Heart right ventricle (tissue), 16 donors: ENCODE measurements around the gene TMEM88. TPM values are rescaled to one million over a fixed set of nuclear protein-coding genes. Genes with fewer than 3 reads are reported as not detected.
A peak's percentile ranks its signal among the peaks of the same experiment; 100 is the strongest.

ENCODE experiments used
- ATAC-seq, 8 donors: fragments of 200-7000 bp; cut with Tn5 transposase; one replicate each; pipeline ENCODE4 v1.9.1; 2020; ENCODE audit warnings: mild to moderate bottlenecking in 8 of 8, moderate library complexity in 8 of 8, moderate number of reproducible peaks in 1 of 8
- DNase-seq, 2 donors: peaks; one replicate each; pipeline ENCODE4 v3.0.0-alpha.2; 2020
- H3K27ac ChIP-seq, 10 donors: fragments of 200-600 bp; sonication (generic) in 2 of 10; one replicate each; pipeline versions ENCODE4 v1.5.0 to v1.8.0; 2020 to 2022; ENCODE audit warnings: mild to moderate bottlenecking in 3 of 10
- H3K27me3 ChIP-seq, 7 donors: fragments of 200-600 bp; one replicate each; pipeline ENCODE4 v1.8.0; 2021 to 2022; ENCODE audit warnings: mild to moderate bottlenecking in 2 of 7
- H3K36me3 ChIP-seq, 9 donors: fragments of 200-600 bp; sonication (generic) in 1 of 9; one replicate each; pipeline versions ENCODE4 v1.5.0 to v1.8.0; 2020 to 2022; ENCODE audit warnings: mild to moderate bottlenecking in 2 of 9
- H3K4me1 ChIP-seq, 9 donors: fragments of 200-600 bp; sonication (generic) in 1 of 9; one replicate each; pipeline versions ENCODE4 v1.5.0 to v1.8.0; 2020 to 2022; ENCODE audit warnings: mild to moderate bottlenecking in 4 of 9
- H3K4me3 ChIP-seq, 10 donors: fragments of 200-600 bp; sonication (generic) in 2 of 10; one replicate each; pipeline versions ENCODE4 v1.5.0 to v1.8.0; 2020 to 2022; ENCODE audit warnings: mild to moderate bottlenecking in 7 of 10, moderate library complexity in 2 of 10
- H3K9me3 ChIP-seq, 11 donors: fragments of 200-600 bp in 10 of 11; sonication (generic) in 2 of 11; one replicate each; pipeline versions ENCODE4 v1.5.0 to v1.8.0; 2013 to 2022; ENCODE audit warnings: mild to moderate bottlenecking in 2 of 11, control low read depth in 1 of 11, moderate library complexity in 1 of 11
- CTCF ChIP-seq, 9 donors: fragments of 200-600 bp; sonication (generic) in 2 of 9; IDR thresholded peaks; one replicate each; pipeline versions ENCODE4 v1.5.0 to v1.8.0; 2021 to 2022; ENCODE audit warnings: antibody characterized with exemption in 9 of 9, mild to moderate bottlenecking in 5 of 9, moderate library complexity in 1 of 9
- WGBS, 2 donors: extraction: QIAGEN DNeasy Blood & Tissue Kit; methylation state at CpG; one replicate each; pipeline ENCODE4 v1.1.7; 2013; ENCODE audit warnings: inconsistent platforms in 1 of 2; 5-methylcytosine and 5-hydroxymethylcytosine counted together
- intact Hi-C, 10 donors: fragments of 100-400 bp; cut with DNase I; formaldehyde crosslinking; loops; one replicate each; pipeline versions ENCODE4 v1.11.1 to v1.14.2; 2022
- polyA plus RNA-seq, 2 donors: library from polyadenylated mRNA; stranded (reverse); fragments of 200-250 nt; gene quantifications; one replicate each; pipeline ENCODE4 v1.2.3, GENCODE V29; 2013
- total RNA-seq, 10 donors: library from RNA; stranded (reverse); fragmentation: NEBNext Ultra II Directional in 3 of 10; extraction: Animal tissue kit (Norgen Biotek cat#: 25700) in 3 of 10; gene quantifications; one replicate each; pipeline versions ENCODE4 v1.2.1 to v1.2.4, GENCODE V29; 2021 to 2023
- donor health status: Arrhythmogenic right ventricular cardiomyopathy.
- donor health status: ischemic (EF 13 %, LVEDD 7.1; RV severe dilation, severe dysfunction).
- donor health status: healthy with polysubstance abuse.
- donor health status: DM: no; HTN: yes; CAD: no.
- donor health status: DM: no; HTN: no; CAD: no.
- donor health status: ischemic (EF 25% LVEDD 6.9; RV normal size, moderate dysfunction).
- donor health status: ischemic (EF 25% LVEDD 5.7; RV mildly dilated, moderate dysfunction).
- donor health status: healthy.
- donor health status: DM: yes; HTN: yes; CAD: no.
- donor health status: Ischemic cardiomyopathy.
- donor health status: ischemic (EF 35%, LVEDD 5.7; RV mildly dilated, moderate dysfunction).
- donor health status: nonischemic (EF 11% LVEDD 7.7; RV severe dilation, severe dysfunction).
- donor health status: DM: yes; HTN: yes; CAD: no.
- donor health status: PGD.
- donor health status: ischemic (EF 29% LVEDD 5.4; RV normal size, mild dysfunction).
- donor health status: nonischemic (EF 23%, LVEDD 6.1; RV moderate dilation, normal function).

TMEM88 gene
- total and polyA plus RNA-seq, 12 donors = 12.3 to 298 (median 24.8) TPM

- peaks cover 0 to 3% (median 0%) of the 10 kb centered on the region in 7 donors for H3K27me3 ChIP-seq
- intact Hi-C loops = loop anchor here in 7 of 10 donors (1.0 to 10.0 kb wide), 8 partner anchors 8 to 320 kb away; partner anchors contain the start of genes NAA38 (in 4 of the 7), CHD3 (in 1 of the 7) and PER1 (in 1 of the 7)
- peaks cover 0 to 5% (median 0%) of the 10 kb centered on the region in 9 donors for H3K36me3 ChIP-seq
- H3K27ac ChIP-seq = peak overlapping the region; percentile 94 to 100 (median 98)
- TF ChIP-seq CTCF (IDR thresholded peaks at IDR 0.05) = peak; percentile 71 to 93 (median 81)
- H3K4me1 ChIP-seq = peaks cover 7 to 48% (median 42%) of the 10 kb centered on the region in 9 donors
- DNase-seq (peak; percentile 97 to 99), ATAC-seq (peak; percentile 79 to 83 (median 82))
- peak overlapping the region; percentile 59 to 95 (median 80) for H3K4me3 ChIP-seq
- 1% methylated on average over 50 to 69 of the region's 69 CpGs for whole genome bisulfite sequencing, 2 donors
- no peaks in the 10 kb centered on the region for H3K9me3 ChIP-seq
Measured at GRCh38 chr17:7834957-7835813, 19.7 kb upstream of the TMEM88 start.

- Histone ChIP-seq H3K4me1 (peaks cover 8 to 56% (median 49%) of the 10 kb centered on the region in 9 donors), H3K27ac (peak overlapping the region; percentile 94 to 100 (median 98)), H3K27me3 (no peaks in the 10 kb centered on the region), H3K9me3 (no peaks in the 10 kb centered on the region), H3K36me3 (peaks cover 0 to 14% (median 0%) of the 10 kb centered on the region in 9 donors), H3K4me3 (peak overlapping the region; percentile 59 to 95 (median 80))
- DNase-seq = peak; percentile 82 to 88
- TF ChIP-seq CTCF (IDR thresholded peaks at IDR 0.05) = no peak
- peak; percentile 30 to 61 (median 55) for ATAC-seq
- WGBS, 2 donors = 0% methylated on average over 59 to 61 of the region's 61 CpGs
- intact Hi-C loops = loop anchor here in 7 of 10 donors (1.0 to 10.0 kb wide), 5 partner anchors 15 to 319 kb away; partner anchors contain the start of genes NAA38 (in 4 of the 7) and PER1 (in 1 of the 7)
Measured at GRCh38 chr17:7835814-7836595, 18.9 kb upstream of the TMEM88 start.

- WGBS, 2 donors = 1 to 2% methylated on average over 19 of the region's 19 CpGs
- H3K9me3 ChIP-seq = no peaks in the 10 kb centered on the region
- DNase-seq (peak; percentile 87 to 95), ATAC-seq (peak; percentile 17 to 50 (median 30))
- TF ChIP-seq CTCF (IDR thresholded peaks at IDR 0.05) = no peak
- no peaks in the 10 kb centered on the region for H3K27me3 ChIP-seq
- H3K36me3 ChIP-seq = peaks cover 0 to 15% (median 0%) of the 10 kb centered on the region in 9 donors
- intact Hi-C loops = loop anchor here in 2 of 10 donors (10.0 kb wide), 2 partner anchors 92 to 318 kb away; partner anchors contain the start of gene PER1 (in 1 of the 2)
- H3K4me1 ChIP-seq = peaks cover 12 to 62% (median 55%) of the 10 kb centered on the region in 9 donors
- H3K27ac ChIP-seq = peak overlapping the region; percentile 94 to 100 (median 98)
- H3K4me3 ChIP-seq = peak overlapping the region; percentile 59 to 95 (median 80)
Measured at GRCh38 chr17:7836596-7837407, 18.1 kb upstream of the TMEM88 start.
